Gastroesophageal sphincter (tissue), 4 donors: Measurements from ENCODE around the gene SLC26A8. TPM values are rescaled to one million over a fixed set of nuclear protein-coding genes. Genes with fewer than 3 reads are reported as not detected.
A peak's percentile ranks its signal among the peaks of the same experiment; 100 is the strongest.

ENCODE experiments used
- ATAC-seq: fragments of 150-250 bp; one replicate; pipeline ENCODE4 v1.9.1; 2016; ENCODE audit warnings: mild to moderate bottlenecking, moderate library complexity
- H3K27ac ChIP-seq, 4 donors: fragments of 200-600 bp; sonication (generic) in 3 of 4; 1 replicate in 3 of 4; 2 replicates in 1 of 4; pipeline ENCODE4 v1.5.1; 2016 to 2019
- H3K27me3 ChIP-seq: fragments of 200-600 bp; sonication (generic); one replicate; pipeline ENCODE4 v1.5.1; 2019
- H3K36me3 ChIP-seq, 2 donors: fragments of 200-600 bp; sonication (generic); one replicate each; pipeline ENCODE4 v1.5.1; 2019; ENCODE audit warnings: control low read depth in 1 of 2
- H3K4me1 ChIP-seq, 3 donors: fragments of 200-600 bp; sonication (generic); 1 replicate in 2 of 3; 2 replicates in 1 of 3; pipeline ENCODE4 v1.5.1; 2016 to 2019; ENCODE audit warnings: control low read depth in 2 of 3
- H3K4me3 ChIP-seq, 2 donors: fragments of 200-600 bp; sonication (generic); one replicate each; pipeline ENCODE4 v1.5.1; 2019; ENCODE audit warnings: mild to moderate bottlenecking in 1 of 2, moderate library complexity in 1 of 2
- H3K9me3 ChIP-seq, 3 donors: fragments of 200-600 bp; sonication (generic); one replicate each; pipeline ENCODE4 v1.5.1; 2017 to 2019; ENCODE audit warnings: control low read depth in 2 of 3
- CTCF ChIP-seq, 4 experiments: fragments of 200-600 bp in 2 of 4; fragments of 450-650 bp in 2 of 4; sonication (generic) in 1 of 4; IDR thresholded peaks; one replicate each; pipeline ENCODE4 v1.5.1; 2017 to 2019; ENCODE audit warnings: antibody characterized with exemption in 4 of 4, mild to moderate bottlenecking in 2 of 4, moderate library complexity in 2 of 4
- EP300 ChIP-seq: sonication (generic); formaldehyde crosslinking; IDR thresholded peaks from one replicate; pipeline ENCODE4 v1.6.1; 2017; ENCODE audit warnings: antibody characterized with exemption, mild to moderate bottlenecking
- POLR2A ChIP-seq, 2 donors: fragments of 450-650 bp; IDR thresholded peaks; one replicate each; pipeline ENCODE4 v1.6.1; 2017; ENCODE audit warnings: antibody characterized with exemption in 2 of 2, mild to moderate bottlenecking in 2 of 2, moderate library complexity in 1 of 2
- POLR2AphosphoS5 ChIP-seq: sonication (generic); formaldehyde crosslinking; IDR thresholded peaks from one replicate; pipeline ENCODE4 v1.6.1; 2017; ENCODE audit warnings: antibody characterized with exemption
- WGBS, 2 donors: methylation state at CpG; one replicate each; pipeline ENCODE4 v1.1.5; 2018; ENCODE audit warnings: low coverage in 1 of 2; 5-methylcytosine and 5-hydroxymethylcytosine counted together
- total RNA-seq, 4 donors: library from RNA; depleted of rRNA; stranded (reverse); fragments of >200 nt; gene quantifications; one replicate each; pipeline ENCODE4 v1.1.0, GENCODE V29; 2016

SLC26A8 gene
- total RNA-seq, 4 donors from 2014 or later: not detected

DNA sequence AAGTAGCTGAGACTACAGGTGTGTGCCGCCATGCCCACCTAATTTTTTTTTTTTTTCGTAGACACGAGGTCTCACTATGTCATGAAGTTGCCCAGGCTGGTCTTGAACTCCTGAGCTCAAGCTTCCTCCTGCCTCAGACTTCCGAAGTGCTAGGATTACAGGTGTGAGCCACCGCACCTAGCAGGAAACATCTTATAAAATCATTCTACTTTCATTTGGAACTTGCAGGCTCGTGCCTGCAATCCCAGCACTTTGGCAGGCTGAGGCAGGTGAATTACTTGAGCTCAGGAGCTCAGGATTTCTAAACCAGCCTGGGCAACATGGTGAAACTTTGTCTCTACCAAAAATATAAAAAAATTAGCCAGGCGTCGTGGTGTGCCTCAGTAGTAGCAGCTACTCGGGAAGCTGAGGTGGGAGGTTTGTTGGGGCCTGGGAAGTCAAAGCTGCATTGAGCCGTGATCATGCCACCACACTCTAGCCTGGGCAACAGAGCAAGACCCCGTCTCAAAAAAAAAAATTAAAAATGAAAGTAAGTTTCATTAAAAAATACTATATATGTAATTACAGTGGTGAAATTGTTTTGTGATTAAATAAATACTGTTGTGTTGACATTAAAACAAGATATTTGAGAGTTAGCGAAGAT lies 18.3 kb upstream of the SLC26A8 start:
- peaks cover 14 to 70% (median 14%) of the 10 kb centered on the region in 3 donors for H3K4me1 ChIP-seq
- no peak overlapping the region for H3K4me3 ChIP-seq
- 96 to 100% methylated on average over 7 to 9 of the region's 12 CpGs for WGBS, 2 donors
- H3K36me3 ChIP-seq: no peaks in the 10 kb centered on the region
- no peak overlapping the region for H3K27ac ChIP-seq
- H3K27me3 ChIP-seq: no peaks in the 10 kb centered on the region
- no peak for ATAC-seq
- no peak for TF ChIP-seq CTCF (IDR thresholded peaks at IDR 0.05)
- no peak for TF ChIP-seq POLR2A (IDR thresholded peaks at IDR 0.05)
- no peak for TF ChIP-seq EP300
- no peak for TF ChIP-seq POLR2AphosphoS5
- H3K9me3 ChIP-seq: no peaks in the 10 kb centered on the region

- peaks cover 10 to 68% (median 16%) of the 10 kb centered on the region in 3 donors for H3K4me1 ChIP-seq
- no peak overlapping the region for H3K27ac ChIP-seq
- ATAC-seq: no peak
- TF ChIP-seq CTCF (IDR thresholded peaks at IDR 0.05): no peak
- no peak for TF ChIP-seq EP300
- no peak for TF ChIP-seq POLR2AphosphoS5
- TF ChIP-seq POLR2A (IDR thresholded peaks at IDR 0.05): no peak
- H3K36me3 ChIP-seq: no peaks in the 10 kb centered on the region
- H3K27me3 ChIP-seq: no peaks in the 10 kb centered on the region
- no peak overlapping the region for H3K4me3 ChIP-seq
- H3K9me3 ChIP-seq: no peaks in the 10 kb centered on the region
Measured at GRCh38 chr6:36040958-36041357, 16.5 kb upstream of the SLC26A8 start.

DNA sequence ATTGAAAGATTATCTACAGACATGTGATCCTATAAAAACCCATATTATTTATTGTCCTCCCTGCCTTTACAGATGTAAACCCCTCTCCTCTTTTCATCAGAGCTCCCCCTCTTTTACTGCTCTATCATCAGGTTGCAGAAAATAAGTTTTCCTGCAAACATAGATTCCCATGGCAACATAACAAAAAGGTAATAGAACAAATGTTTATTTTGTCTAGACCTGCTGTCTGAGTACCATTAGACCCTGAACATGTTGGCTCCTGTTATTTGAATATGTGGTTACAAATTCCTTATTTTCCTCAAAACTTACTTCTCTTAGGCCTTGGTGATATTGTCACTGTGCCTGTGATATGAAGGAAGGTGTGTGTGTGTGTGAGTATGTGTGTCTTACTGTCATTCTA lies 14.7 kb upstream of the SLC26A8 start:
- H3K9me3 ChIP-seq: no peaks in the 10 kb centered on the region
- H3K4me1 ChIP-seq: peaks cover 10 to 76% (median 19%) of the 10 kb centered on the region in 3 donors
- no peaks in the 10 kb centered on the region for H3K36me3 ChIP-seq
- H3K27ac ChIP-seq: no peak overlapping the region
- ATAC-seq: no peak
- no peak overlapping the region for H3K4me3 ChIP-seq
- TF ChIP-seq POLR2AphosphoS5: no peak
- no peak for TF ChIP-seq POLR2A (IDR thresholded peaks at IDR 0.05)
- TF ChIP-seq CTCF (IDR thresholded peaks at IDR 0.05): no peak
- no peak for TF ChIP-seq EP300
- no peaks in the 10 kb centered on the region for H3K27me3 ChIP-seq

DNA sequence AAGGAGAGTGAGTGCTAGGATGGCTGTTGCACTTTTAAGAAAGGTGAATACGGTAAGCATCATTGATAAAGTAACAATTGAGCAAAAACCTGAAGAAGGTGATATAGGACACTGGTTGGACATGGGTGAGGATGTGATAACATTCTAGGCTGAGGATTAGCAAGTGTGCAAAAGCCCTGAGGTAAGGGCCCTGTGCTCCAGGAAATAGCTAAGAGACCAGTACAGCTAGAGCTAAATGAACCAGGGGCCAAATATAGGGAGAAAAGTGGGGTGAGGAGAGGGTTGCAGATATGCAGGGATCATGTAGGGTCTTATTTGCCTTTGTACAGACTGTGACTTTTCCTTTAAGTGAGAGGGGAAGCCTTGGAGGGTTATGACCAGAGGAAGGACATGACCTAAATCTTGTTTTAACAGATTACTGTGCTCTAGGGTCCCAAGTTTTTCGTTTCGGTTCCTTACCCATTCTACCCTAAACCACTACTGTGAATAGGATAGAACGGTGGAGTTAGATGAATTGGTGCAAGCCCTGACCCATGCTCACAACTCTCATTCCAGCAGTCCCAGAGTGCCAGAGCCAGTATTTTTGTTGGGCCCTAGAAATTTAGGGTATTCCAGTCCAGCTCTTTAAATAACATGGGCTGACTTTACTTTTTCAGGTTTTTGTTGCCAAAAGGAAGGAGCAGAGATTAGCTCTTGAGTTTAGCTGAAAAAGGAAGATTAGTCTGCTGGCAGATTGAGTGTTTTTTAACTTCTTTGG lies 13.9 kb upstream of the SLC26A8 start:
- no peak for ATAC-seq
- TF ChIP-seq EP300: no peak
- TF ChIP-seq POLR2A (IDR thresholded peaks at IDR 0.05): no peak
- no peak for TF ChIP-seq CTCF (IDR thresholded peaks at IDR 0.05)
- TF ChIP-seq POLR2AphosphoS5: no peak
- Histone ChIP-seq H3K4me3 (no peak overlapping the region), H3K27ac (peak overlapping the region in 1 of 4 donors; percentile 1), H3K9me3 (no peaks in the 10 kb centered on the region), H3K27me3 (no peaks in the 10 kb centered on the region), H3K4me1 (peaks cover 10 to 84% (median 26%) of the 10 kb centered on the region in 3 donors), H3K36me3 (no peaks in the 10 kb centered on the region)
- WGBS, 2 donors: 27 to 48% methylated on average over 4 of the region's 4 CpGs

- no peaks in the 10 kb centered on the region for H3K9me3 ChIP-seq
Measured at GRCh38 chr6:36035225-36035624, 10.8 kb upstream of the SLC26A8 start.

More at GRCh38 chr6:36035225-36035624, 10.8 kb upstream of the SLC26A8 start:
- H3K4me1 ChIP-seq: peaks cover 10 to 97% (median 37%) of the 10 kb centered on the region in 3 donors
- H3K27me3 ChIP-seq: no peaks in the 10 kb centered on the region
- no peak for ATAC-seq
- TF ChIP-seq POLR2AphosphoS5: no peak
- TF ChIP-seq EP300: no peak
- TF ChIP-seq CTCF (IDR thresholded peaks at IDR 0.05): no peak
- TF ChIP-seq POLR2A (IDR thresholded peaks at IDR 0.05): no peak
- peak overlapping the region in 2 of 4 donors; percentile 34 to 39 for H3K27ac ChIP-seq
- no peaks in the 10 kb centered on the region for H3K36me3 ChIP-seq
- no peak overlapping the region for H3K4me3 ChIP-seq
- WGBS, 2 donors: 30 to 54% methylated on average over 4 of the region's 4 CpGs
